H54 (cell line): ENCODE results near the gene GADL1.

Source experiments
- DNase-seq: peaks from one replicate; pipeline ENCODE4 v3.0.0; 2011; ENCODE audit warnings: low spot score, mixed read lengths; ENCODE audit not compliant: insufficient read length
- FAIRE-seq: peaks from 3 replicates; lab custom pipeline; 2011; peaks lifted over from hg19 to GRCh38; lab: Jason Lieb, UNC
- POLR2A ChIP-seq: IDR thresholded peaks from 2 replicates; pipeline ENCODE4 v1.6.1; 2011; ENCODE audit warnings: low read depth, mild to moderate bottlenecking, low read length

GADL1 gene

DNA sequence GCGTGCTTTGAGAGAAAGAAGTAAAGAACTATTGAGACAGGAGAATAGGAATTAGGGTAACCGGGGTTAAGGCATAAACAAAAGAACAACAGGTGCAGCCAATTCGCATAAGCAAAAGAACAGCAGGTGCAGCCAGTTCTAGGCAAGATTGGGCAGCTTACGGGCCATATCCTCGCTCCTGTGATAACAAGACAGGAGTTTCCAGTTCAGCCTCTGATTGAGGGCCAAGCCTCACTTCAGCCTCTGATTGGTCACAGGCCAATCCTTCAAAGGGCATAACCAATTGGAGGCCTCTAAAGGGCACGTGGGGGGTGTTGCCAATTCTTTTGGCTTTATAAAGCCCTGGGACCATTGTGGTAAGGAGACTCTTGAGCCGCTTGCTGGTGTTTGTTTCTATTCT lies 143.5 kb downstream of the GADL1 start:
- TF ChIP-seq POLR2A, result no peak
- FAIRE-seq (no peak), DNase-seq (no peak)

DNA sequence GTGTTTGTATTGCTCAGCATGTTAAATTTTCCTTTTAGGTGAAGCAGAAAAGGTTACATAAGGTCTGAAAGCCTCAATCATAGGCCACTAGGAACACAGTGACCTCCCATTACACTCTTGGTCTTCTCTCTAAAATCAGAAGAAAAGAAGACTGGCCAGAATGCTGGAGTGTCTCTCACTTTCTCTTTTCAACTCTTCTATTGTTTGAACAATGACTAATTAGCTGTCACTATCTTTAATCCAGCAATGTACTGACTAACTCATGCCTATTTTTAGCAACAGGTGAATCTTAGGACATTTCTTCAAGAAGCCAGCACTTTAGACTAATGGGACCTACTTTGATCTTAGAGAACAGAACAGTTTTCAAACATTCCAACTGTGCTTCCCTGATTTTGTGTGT lies 145.2 kb downstream of the GADL1 start:
- TF ChIP-seq POLR2A, result no peak
- no peak for FAIRE-seq
- DNase-seq, result no peak

DNA sequence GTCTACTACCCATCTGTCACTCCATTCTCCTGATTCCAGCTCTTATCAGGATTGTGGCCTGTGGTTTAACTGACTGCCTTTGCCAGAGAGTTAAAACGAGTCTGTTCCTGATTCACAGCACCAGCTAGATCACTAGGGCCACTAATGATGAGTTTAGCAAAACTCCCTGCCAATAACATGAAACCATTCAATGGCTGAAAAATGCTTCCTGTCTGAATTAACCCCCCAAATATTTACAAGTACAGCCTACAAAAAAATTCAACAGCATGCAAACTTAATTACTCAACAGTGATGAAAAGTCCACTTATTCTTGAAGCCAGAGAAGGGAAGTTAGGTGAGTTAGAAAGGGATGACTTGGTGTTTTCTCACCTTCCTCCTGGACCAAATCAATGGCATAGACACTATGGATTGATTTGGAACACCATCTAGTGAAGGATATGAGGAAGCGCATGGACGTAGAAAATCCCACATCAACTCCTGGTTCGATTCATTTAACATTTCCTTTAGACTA lies 146.6 kb downstream of the GADL1 start:
- no peak for TF ChIP-seq POLR2A
- DNase-seq, result no peak
- peak; percentile 83 for FAIRE-seq

DNA sequence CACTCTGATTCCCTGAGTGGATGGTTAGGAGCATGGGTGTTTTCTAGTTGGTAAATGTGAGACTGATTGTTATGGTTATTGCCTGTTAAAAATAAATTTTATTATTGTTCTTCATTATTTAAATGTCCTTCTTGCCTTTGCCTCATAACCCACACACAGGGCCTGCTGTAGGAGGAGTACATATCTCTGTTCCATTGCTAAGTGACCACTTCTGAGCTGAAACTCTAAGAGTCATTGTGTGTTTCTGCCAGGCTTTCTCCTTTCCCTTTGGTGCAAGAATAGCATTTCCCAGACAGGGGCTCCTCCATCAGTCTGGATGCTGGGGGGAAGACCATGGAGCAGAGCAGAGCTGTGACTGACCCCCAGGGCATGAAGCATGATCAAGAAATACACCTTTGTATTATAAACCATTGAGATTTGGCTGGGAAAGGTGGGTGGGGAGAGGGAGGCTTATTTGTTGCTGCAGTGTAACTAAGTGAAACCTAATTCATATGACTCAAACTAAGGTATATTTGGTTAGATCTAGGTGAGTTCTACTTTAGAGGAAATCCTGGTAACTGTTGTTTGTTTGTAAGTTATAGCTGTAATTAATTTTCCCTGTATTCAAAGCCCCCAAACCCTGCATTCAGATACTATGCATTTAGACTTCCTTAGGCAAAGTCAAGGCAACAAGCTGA lies 150.7 kb downstream of the GADL1 start:
- TF ChIP-seq POLR2A, result no peak
- DNase-seq (no peak), FAIRE-seq (no peak)

DNA sequence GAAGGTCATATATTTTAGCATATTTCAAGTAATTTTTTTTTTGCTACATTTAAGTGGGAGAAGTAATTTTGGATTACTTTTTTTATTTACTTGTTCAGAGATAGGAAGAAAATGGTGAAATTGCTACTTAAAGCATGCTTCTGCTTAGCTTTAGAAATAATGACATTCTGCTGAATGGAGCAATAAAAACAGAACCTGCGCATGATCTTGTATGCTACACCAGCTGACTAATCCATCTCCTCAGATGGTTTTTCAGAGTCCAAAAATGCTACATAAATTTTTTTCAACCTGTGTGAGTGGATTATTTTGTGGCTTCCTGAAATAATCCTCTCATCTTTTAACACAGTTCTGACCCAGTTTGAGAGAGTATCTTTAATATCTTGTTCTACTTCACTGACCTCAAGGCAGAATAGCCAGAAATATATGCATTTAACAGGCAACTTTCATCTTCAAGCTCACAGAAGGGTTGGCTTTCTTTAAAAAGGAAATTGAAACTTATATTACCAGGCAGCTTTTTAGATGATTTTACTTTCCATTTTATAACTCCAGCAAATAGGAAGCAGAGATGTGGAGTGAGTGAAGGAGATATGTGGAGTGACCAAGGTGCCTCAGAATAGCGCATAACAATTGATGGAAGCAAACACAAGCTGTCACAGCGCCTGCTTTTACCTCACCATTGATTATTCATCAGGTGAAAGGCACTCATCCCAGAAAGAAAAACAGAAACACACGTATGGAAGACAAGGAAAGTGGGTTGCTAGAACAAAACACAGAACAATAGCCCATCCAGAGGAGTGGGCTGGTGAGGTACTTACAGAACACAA lies 151.5 kb downstream of the GADL1 start:
- FAIRE-seq, result no peak

DNA sequence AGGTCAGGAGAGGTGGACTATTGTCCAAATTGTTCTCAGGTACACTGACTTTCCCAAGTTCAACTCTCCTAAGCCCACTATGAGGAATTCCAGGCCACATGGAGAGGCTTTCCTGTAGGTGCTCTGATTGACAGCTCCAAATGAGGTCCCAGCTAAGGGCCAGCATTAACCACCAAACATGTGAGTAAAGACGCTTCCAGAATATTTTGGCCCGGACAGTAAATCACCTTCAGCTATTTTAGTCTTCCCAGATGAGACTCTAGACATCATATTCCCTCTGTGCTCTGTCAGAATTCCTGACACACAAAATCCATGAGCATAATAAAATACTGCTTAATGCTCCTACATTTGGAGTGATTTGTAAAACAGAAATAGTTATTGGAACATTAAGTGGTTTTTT lies 152.6 kb downstream of the GADL1 start:
- no peak for TF ChIP-seq POLR2A
- no peak for DNase-seq
- no peak for FAIRE-seq

More for the DNA sequence above, 151.5 kb downstream of the GADL1 start:
- no peak for TF ChIP-seq POLR2A
- DNase-seq, result no peak

DNA sequence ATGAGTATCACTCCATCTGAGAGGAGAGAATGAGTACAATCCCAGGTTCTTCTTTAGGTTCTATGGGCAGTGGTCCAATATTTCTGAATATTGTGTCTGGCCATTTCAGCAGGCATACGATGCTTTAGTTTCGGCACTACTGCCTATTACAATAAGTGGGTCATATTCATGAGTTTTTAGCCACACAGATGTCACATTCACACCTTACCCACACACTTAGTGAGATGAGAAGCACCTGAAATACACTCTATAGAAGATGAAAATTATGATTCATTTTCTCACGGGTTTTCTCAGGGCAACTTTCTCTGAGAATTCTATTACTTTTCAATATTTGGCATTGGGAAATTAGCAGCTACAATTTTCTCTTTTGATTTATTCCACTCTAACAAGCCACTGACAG lies 155.9 kb downstream of the GADL1 start:
- FAIRE-seq, result no peak
- TF ChIP-seq POLR2A, result no peak

DNA sequence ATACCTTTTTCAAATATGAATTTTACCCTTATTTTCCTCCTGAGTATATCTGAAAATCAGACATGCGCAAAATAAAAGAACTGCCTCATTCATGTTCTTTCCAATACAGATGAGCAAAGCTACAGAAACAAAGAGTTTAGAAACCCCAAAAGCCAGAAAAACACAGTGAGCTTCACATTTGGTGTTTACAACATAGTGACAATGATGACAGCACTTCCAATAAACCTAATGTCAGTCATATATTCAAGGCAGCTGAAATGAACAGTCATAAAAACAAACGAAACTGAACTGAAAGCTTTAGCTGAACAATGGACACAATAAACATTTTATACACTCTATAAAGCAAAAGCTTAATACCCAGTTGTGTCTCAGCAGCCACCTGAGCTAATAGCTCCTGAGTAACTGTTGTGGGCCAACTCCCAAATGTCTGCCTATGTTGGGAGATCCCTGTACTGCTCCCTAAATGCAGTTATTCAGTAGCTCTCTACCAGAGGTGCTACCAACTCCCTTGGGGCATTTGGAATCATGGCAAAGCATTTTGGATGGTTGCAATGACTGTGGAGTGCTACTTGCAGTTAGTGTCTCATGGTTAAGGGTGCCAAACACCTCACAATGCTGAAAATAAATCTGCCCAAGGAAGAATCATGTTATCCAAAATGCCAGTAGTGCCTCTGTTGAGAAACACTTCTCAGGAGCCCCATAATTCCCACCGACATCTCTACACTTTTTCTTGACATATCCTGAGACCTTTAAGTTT lies 156.5 kb downstream of the GADL1 start:
- TF ChIP-seq POLR2A, result no peak
- no peak for DNase-seq
- FAIRE-seq, result no peak

More for the DNA sequence above, 155.9 kb downstream of the GADL1 start:
- DNase-seq, result no peak

DNA sequence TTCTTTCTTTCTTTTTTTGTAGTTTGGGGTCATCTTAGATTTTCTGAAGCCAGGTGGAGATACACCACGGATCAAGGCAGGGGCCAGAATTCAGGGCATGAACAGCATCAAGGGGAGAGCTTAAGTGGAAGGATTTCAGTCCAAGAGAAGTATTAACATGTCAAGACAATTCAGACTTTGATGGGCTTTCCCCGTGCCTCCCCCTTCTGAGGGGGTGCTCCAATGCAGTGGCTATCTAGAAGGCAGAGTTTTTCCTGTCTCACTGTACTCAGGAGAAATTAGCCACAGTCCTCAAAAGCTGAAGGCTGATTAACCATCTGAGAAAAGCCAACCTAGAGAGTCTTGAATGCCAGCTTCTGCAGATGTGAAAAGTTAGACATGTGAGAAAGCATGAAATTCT lies 160.8 kb downstream of the GADL1 start:
- DNase-seq, result no peak
- TF ChIP-seq POLR2A, result no peak
- no peak for FAIRE-seq

DNA sequence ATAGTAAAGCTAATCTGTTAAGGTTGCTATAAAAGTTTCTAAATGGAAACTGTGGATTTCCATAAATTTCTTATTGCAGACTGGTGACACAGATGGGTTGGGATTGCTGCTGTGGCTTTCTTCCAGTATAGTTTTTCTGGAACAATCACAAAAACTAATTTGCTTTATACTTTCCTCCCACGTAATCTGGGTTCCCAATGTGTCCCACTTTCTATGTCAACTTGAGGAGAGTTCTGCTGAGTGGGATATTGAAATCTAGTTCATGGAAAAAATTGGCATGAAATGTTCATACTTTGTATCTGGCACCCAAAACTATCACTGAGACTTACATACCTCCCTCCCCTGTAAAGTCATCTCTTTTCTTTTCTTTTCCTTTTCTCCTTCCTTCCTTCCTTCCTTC lies 161.3 kb downstream of the GADL1 start:
- DNase-seq (no peak), FAIRE-seq (no peak)
- TF ChIP-seq POLR2A, result no peak

DNA sequence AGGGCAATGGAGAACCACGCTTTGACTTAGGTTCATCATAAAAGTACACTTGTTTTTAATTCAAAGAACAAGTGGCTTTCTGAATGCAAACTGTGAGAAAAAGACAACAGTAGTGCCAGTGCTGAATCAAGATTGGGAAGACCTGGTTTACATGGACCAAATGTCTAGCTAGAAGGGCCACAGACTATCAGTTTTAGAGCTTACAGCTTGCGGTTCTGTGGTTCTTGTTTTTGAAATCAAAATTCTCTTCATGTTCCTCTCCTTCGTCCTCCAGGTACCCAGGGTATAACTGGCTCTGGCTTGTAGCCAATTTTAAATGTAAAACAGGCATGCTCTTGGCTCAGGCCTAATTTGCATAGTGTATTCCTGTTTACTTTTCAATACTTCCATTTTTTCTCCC lies 163.5 kb downstream of the GADL1 start:
- DNase-seq, result no peak
- no peak for FAIRE-seq
- no peak for TF ChIP-seq POLR2A

DNA sequence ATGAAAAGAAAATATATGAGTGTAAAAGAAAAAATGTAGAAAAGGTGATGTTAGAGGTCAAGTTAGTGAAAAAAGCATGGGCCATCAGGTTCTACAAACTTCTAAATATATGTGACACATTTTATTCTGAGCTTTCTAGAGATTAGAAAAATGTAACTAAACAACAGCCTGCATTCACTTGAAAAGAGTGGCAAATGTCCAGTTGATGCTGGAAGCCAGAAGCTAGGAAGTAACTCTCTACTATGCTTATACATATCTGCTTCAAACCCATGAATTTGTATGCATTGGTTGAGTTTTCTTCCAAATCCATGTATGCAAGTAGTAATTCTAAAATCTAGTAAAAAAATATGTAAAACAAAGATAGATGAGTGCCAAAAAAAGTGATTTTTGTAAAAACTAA lies 164.5 kb downstream of the GADL1 start:
- FAIRE-seq, result no peak
- DNase-seq, result no peak
- no peak for TF ChIP-seq POLR2A

DNA sequence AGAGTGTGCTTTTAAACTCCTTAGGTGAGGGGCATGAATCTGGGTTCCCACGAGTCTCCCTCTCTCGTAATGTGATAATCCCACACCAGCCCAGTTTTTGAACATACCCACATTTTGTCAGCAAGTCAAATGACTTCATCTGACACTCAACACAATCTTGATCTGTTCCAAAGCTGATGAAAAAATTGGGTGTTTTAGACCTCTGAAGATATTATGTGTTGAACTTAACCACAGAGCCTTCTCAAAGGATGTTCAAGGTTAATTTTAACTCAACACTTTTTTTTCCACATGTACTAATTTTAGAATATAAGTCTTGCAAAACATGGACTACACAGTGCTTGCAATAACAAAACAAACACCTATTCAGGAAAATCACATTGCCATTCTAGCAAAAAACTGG lies 164.9 kb downstream of the GADL1 start:
- DNase-seq (no peak), FAIRE-seq (no peak)
- TF ChIP-seq POLR2A, result no peak

DNA sequence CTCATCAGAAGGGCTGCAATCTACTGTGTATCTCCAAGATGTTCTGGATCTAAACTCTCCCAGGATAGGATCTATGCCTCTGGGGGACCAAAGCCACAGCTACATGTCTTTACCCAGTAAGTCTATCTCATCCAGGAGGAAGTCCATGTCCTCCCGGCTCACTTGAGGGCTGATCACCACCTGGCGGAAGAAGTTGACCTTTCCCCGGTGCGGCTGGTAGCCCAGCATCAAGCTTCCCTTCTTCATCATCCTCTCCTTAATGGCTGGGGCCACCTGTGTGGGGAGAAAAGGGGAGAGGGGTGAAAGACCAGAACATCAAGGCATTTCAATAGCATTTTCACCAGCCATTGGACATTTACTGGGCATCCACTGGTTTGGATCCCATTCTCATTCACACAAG lies 166.3 kb downstream of the GADL1 start:
- no peak for TF ChIP-seq POLR2A
- FAIRE-seq (no peak), DNase-seq (no peak)
